ENCODE results near the gene ALG12. TPM values are rescaled to one million over a fixed set of nuclear protein-coding genes. Genes with fewer than 3 reads are reported as not detected.
"Not testable (repeated sequence)": the region's sequence is repeated elsewhere in the genome, so short reads cannot be mapped to it uniquely, and the experiment has no call there.

The ALG12 gene
- total RNA-seq, 1 donor from 2014 or later: 18.7 TPM

DNA sequence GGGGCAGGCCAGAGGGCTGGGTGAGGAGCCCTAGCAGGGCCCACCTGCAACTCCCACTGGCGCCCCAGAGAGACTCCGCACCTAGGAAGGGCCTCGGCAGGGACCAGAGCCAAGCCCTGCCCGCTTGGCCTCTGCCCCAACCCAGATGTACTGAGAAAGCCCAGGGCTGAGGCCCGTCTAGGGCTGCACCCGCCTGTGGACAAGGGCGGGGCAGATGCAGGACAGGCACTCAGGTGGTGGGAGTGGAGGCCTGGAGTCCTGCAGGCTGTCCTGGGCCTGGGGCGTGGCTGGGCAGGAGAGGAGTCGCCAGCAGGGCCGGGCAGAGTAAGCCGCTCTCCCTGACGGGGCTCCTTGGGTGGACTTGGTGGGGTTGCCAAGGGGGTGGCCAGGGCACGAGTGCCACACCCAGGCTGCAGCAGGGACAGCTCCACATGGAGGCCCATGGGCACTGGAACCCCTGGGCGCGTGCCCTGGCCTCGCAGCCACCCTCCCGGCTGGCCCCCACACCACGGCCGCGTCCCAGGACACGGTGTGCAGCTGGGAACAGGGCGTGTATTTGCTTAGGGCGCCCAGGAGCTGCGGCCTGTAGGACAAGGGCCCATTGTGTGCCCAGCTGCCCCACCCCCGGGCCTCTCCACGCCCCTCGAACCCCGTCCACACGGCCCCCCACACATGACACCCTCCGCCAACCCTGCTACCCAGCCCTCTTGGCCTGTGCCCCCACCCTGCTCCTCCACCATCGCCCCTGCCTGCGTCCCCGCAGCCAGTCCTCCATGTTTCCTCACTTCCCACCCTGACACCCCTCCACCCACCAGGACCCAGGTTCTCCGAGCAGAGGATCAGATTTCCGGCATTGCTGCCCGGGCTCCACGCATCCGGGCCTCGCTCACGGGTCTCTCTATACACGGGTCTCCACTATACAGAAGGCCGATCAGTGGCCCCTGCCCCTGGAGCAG, 31.0 kb upstream of the ALG12 start:
- Histone ChIP-seq H3K4me3 (ENCODE audit: low read depth, low read length) (peak overlapping the region; percentile 35), H3K36me3 (ENCODE audit: control insufficient read depth, insufficient read depth, low read length) (no peaks in the 10 kb centered on the region), H3K27me3 (ENCODE audit: control insufficient read depth, insufficient read depth, low read length) (no peaks in the 10 kb centered on the region)
- no peak for DNase-seq (ENCODE audit: low read depth)
- FAIRE-seq: no peak
- TF ChIP-seq, protein P1, sequence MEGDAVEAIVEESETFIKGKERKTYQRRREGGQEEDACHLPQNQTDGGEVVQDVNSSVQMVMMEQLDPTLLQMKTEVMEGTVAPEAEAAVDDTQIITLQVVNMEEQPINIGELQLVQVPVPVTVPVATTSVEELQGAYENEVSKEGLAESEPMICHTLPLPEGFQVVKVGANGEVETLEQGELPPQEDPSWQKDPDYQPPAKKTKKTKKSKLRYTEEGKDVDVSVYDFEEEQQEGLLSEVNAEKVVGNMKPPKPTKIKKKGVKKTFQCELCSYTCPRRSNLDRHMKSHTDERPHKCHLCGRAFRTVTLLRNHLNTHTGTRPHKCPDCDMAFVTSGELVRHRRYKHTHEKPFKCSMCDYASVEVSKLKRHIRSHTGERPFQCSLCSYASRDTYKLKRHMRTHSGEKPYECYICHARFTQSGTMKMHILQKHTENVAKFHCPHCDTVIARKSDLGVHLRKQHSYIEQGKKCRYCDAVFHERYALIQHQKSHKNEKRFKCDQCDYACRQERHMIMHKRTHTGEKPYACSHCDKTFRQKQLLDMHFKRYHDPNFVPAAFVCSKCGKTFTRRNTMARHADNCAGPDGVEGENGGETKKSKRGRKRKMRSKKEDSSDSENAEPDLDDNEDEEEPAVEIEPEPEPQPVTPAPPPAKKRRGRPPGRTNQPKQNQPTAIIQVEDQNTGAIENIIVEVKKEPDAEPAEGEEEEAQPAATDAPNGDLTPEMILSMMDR (IDR thresholded peaks at IDR 0.05; ENCODE audit: insufficient read depth, low read length, severe bottlenecking): no peak

DNA sequence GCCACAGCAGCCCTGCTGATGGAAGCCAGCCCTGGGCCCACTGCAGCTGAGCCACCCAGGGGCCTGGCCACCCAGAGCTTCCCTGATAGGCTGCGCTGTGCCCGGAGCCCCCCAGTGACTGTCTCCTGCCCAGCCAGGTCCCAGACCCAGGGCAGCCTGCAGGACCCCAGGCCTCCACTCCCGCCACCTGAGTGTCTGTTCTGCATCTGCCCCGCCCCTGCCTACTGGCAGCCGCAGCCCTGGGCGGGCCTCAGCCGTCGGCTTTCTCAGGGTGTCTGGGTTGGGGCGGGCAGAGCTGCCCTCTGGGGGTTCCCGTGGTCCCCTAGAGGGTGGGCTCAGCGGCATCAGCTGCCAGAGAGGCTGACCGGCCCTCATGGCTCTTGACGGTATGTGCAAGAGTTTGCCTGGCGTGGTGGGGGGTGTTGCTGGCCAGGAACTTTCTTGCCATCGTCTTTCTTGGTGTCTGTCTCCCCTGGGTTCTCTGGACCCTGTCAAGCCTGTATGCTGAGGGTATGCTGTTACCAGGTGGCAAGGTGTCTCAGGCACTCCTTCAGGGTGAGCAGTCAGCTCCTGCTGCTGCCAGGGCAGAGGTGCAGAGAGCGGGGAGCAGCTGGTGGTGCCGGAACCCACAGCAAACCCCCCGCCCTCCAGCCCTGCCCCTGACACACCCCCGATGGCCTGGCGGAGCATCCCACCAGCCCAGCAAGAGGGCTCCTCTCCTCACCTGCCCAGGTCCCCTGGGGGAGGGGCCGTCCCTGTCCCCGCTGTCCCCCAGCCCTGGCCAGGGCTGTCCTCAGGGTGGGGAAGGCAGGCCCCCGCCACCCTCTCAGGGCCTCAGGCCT, 30.1 kb upstream of the ALG12 start:
- TF ChIP-seq, protein P1 (IDR thresholded peaks at IDR 0.05; ENCODE audit: insufficient read depth, low read length, severe bottlenecking): no peak
- Histone ChIP-seq H3K4me3 (ENCODE audit: low read depth, low read length) (peak overlapping the region; percentile 35), H3K36me3 (ENCODE audit: control insufficient read depth, insufficient read depth, low read length) (no peaks in the 10 kb centered on the region), H3K27me3 (ENCODE audit: control insufficient read depth, insufficient read depth, low read length) (no peaks in the 10 kb centered on the region)
- no peak for FAIRE-seq
- DNase-seq (ENCODE audit: low read depth): no peak

DNA sequence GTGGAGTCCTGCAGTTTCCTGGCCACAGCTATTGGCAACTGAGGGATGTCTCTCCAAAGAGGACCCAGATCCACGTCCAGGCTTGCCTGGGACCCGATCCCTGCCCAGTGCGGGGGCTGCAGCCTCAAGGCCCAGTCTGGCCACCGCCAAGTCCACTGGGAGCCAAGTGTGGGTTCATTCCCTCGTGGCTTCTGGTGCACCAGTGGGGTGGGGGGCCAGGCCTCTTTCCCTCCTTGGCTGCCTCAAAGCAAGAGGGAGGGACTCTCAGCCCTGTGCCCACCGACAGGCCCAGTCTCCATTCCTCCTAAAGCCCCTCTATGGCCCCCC, 29.0 kb upstream of the ALG12 start:
- H3K36me3 ChIP-seq (ENCODE audit: control insufficient read depth, insufficient read depth, low read length): no peaks in the 10 kb centered on the region
- no peak for FAIRE-seq
- H3K27me3 ChIP-seq (ENCODE audit: control insufficient read depth, insufficient read depth, low read length): no peaks in the 10 kb centered on the region
- no peak for DNase-seq (ENCODE audit: low read depth)
- TF ChIP-seq, protein P1 (IDR thresholded peaks at IDR 0.05; ENCODE audit: insufficient read depth, low read length, severe bottlenecking): no peak
- no peak overlapping the region for H3K4me3 ChIP-seq (ENCODE audit: low read depth, low read length)

DNA sequence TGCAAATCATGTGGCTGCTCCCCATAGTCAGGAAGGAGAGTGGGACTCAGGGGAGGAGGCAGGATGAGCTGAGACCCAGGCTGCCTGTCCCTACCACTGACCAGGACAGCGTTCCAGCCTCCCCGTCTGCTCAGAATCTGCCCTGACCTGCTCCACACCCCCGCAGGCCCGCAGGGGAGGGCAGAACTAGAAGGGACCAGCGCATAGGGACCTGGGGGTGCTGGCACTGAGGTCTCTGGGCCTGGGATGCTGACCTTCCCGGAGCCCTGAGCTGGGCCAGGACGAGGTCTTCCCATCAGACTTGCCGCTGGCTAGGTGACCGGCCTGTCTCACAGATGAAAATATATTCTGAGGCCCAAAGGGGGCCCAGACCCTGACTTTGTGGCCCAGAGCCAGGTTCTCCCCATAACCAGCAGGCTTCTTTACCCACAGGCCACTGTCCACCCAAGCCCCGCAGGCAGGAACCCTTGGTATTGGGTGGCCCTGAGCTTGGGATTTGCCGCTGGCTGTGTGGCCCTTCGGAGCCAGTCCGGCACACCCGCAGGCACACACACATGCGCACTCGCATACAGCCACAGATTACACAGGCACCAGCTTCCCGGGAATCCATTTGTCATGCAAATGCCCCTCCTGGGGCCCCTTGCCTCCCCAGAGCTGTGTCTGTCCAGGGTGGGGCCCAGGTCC, 28.5 kb upstream of the ALG12 start:
- no peak overlapping the region for H3K4me3 ChIP-seq (ENCODE audit: low read depth, low read length)
- TF ChIP-seq, protein P1 (IDR thresholded peaks at IDR 0.05; ENCODE audit: insufficient read depth, low read length, severe bottlenecking): no peak
- DNase-seq (ENCODE audit: low read depth) (peak; percentile 48), FAIRE-seq (no peak)
- no peaks in the 10 kb centered on the region for H3K36me3 ChIP-seq (ENCODE audit: control insufficient read depth, insufficient read depth, low read length)
- H3K27me3 ChIP-seq (ENCODE audit: control insufficient read depth, insufficient read depth, low read length): no peaks in the 10 kb centered on the region

DNA sequence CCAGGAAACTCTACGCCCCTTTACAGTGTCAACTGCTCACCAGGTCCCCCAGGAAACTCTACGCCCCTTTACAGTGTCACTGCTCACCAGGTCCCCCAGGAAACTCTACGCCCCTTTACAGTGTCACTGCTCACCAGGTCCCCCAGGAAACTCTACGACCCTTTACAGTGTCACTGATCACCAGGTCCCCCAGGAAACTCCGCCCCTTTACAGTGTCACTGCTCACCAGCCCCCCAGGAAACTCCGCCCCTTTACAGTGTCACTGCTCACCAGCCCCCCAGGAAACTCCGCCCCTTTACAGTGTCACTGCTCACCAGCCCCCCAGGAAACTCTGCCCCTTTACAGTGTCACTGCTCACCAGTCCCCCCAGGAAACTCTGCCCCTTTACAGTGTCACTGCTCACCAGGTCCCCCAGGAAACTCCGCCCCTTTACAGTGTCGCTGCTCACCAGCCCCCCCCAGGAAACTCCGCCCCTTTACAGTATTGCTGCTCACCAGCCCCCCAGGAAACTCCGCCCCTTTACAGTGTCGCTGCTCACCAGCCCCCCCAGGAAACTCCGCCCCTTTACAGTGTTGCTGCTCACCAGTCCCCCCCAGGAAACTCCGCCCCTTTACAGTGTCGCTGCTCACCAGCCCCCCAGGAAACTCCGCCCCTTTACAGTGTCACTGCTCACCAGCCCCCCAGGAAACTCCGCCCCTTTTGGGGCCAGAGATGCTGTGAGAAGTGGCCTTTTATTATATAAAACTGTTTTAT, 27.0 kb upstream of the ALG12 start:
- H3K36me3 ChIP-seq (ENCODE audit: control insufficient read depth, insufficient read depth, low read length); DNase-seq (ENCODE audit: low read depth); H3K4me3 ChIP-seq (ENCODE audit: low read depth, low read length); H3K27me3 ChIP-seq (ENCODE audit: control insufficient read depth, insufficient read depth, low read length); FAIRE-seq: not testable (repeated sequence)

All from bronchial epithelial cell (primary cell).